Activated CD4-positive, alpha-beta T cell treated with anti-CD3 and anti-CD28 coated beads for 1 hour (primary cell): Measurements from ENCODE around the gene FOXR1.
A peak's percentile ranks its signal among the peaks of the same experiment; 100 is the strongest.
"Not testable (repeated sequence)": the region's sequence is repeated elsewhere in the genome, so short reads cannot be mapped to it uniquely, and the experiment has no call there.

Experiments
- DNase-seq: peaks from one replicate; pipeline ENCODE4 v3.0.0-alpha.2; 2020

The FOXR1 gene

GRCh38 chr11:118998388-118998717 is 26.8 kb downstream of the FOXR1 start:
- DNase-seq = no peak

GRCh38 chr11:118998822-118999221 is 27.3 kb downstream of the FOXR1 start:
- no peak for DNase-seq

GRCh38 chr11:119000906-119001305 is 29.3 kb downstream of the FOXR1 start:
- DNase-seq = no peak

GRCh38 chr11:119006656-119007055 is 35.1 kb downstream of the FOXR1 start:
- no peak for DNase-seq

GRCh38 chr11:119011476-119012053 is 40.0 kb downstream of the FOXR1 start:
- no peak for DNase-seq

- DNase-seq = no peak
Observed at GRCh38 chr11:119012629-119013170, 41.1 kb downstream of the FOXR1 start.

- no peak for DNase-seq
Observed at GRCh38 chr11:119014209-119014924, 42.8 kb downstream of the FOXR1 start.

- DNase-seq = no peak
Observed at GRCh38 chr11:119015054-119015611, 43.6 kb downstream of the FOXR1 start.

- DNase-seq = no peak
Observed at GRCh38 chr11:119016216-119017009, 44.9 kb downstream of the FOXR1 start.

GRCh38 chr11:119017377-119017776 is 45.8 kb downstream of the FOXR1 start:
- DNase-seq = not testable (repeated sequence)

GRCh38 chr11:119018074-119018938 is 46.7 kb downstream of the FOXR1 start, which contains the start of the genes RPS25 and TRAPPC4:
TSS of gene RPS25 (minus strand) at chr11:119018343. CDS start at chr11:119018284, 59 bp downstream.
TSS of gene TRAPPC4 (plus strand) at chr11:119018766. CDS start at chr11:119018796, 30 bp downstream.
- DNase-seq = peak; percentile 92

- DNase-seq = no peak
Observed at GRCh38 chr11:119019996-119020395, 48.4 kb downstream of the FOXR1 start.

GRCh38 chr11:119021631-119022030 is 50.1 kb downstream of the FOXR1 start:
- DNase-seq = no peak

GRCh38 chr11:119023741-119024140 is 52.2 kb downstream of the FOXR1 start:
- no peak for DNase-seq

- no peak for DNase-seq
Observed at GRCh38 chr11:119024430-119025098, 53.0 kb downstream of the FOXR1 start.

- DNase-seq = no peak
Observed at GRCh38 chr11:119025099-119025473, 53.5 kb downstream of the FOXR1 start.

- DNase-seq = no peak
Observed at GRCh38 chr11:119025541-119025940, 54.0 kb downstream of the FOXR1 start.

- DNase-seq = no peak
Observed at GRCh38 chr11:119025978-119026766, 54.6 kb downstream of the FOXR1 start.

- no peak for DNase-seq
Observed at GRCh38 chr11:119026970-119027369, 55.4 kb downstream of the FOXR1 start.

- DNase-seq = no peak
Observed at GRCh38 chr11:119027561-119028345, 56.2 kb downstream of the FOXR1 start.
